ENCODE measurements around the gene PRODH2. TPM values are rescaled to one million over a fixed set of nuclear protein-coding genes. Genes with fewer than 3 reads are reported as not detected.
"Not testable (repeated sequence)": the region's sequence is repeated elsewhere in the genome, so short reads cannot be mapped to it uniquely, and the experiment has no call there.

Gene PRODH2
- total and polyA plus RNA-seq, 3 donors from 2014 or later = 0.99 to 2.7 (median 1.3) TPM

DNA sequence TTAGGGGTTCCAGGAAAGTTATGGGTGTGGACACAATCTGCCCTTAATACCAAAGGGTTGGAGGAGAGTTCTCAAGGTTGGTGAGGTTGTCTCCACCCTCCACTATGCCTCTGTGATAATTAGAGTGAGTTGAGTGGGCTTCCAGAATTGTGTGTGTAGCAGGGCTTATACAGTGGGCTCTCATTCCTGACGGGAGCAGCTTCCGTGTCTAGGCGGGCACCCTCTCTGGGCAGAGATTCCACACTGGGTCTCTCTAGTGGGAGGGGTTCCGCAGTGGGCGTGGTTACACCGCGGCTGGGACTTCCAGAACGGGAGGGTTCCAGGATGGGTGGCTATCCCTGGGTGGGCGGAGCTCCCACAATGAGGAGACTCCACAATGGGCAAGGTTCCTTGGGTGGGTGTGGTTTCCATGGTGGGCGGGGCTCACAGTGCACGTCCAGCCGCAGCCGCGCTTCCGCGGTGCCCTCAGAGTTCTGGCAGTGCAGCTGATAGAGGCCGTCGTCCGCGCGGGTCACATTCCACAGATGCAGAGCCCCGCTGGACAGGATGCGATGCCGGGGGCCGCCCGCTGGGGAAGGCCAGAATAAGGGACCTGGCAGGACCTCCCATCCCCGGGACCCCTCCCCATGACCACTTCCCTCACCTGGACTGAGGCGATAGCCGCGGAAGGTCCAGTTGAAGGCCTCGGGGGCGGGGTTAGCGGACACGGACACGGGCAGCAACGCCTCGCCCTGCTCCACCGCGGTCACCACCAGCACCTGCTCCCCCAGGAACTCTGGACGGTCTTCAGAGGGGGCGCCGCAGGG is 31.2 kb upstream of the PRODH2 start:
- WGBS, 2 donors = 5 to 9% methylated on average over 19 to 41 of the region's 42 CpGs
- TF ChIP-seq, protein P1, sequence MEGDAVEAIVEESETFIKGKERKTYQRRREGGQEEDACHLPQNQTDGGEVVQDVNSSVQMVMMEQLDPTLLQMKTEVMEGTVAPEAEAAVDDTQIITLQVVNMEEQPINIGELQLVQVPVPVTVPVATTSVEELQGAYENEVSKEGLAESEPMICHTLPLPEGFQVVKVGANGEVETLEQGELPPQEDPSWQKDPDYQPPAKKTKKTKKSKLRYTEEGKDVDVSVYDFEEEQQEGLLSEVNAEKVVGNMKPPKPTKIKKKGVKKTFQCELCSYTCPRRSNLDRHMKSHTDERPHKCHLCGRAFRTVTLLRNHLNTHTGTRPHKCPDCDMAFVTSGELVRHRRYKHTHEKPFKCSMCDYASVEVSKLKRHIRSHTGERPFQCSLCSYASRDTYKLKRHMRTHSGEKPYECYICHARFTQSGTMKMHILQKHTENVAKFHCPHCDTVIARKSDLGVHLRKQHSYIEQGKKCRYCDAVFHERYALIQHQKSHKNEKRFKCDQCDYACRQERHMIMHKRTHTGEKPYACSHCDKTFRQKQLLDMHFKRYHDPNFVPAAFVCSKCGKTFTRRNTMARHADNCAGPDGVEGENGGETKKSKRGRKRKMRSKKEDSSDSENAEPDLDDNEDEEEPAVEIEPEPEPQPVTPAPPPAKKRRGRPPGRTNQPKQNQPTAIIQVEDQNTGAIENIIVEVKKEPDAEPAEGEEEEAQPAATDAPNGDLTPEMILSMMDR (IDR thresholded peaks at IDR 0.05) = no peak
- TF ChIP-seq POLR2A (IDR thresholded peaks at IDR 0.05) = no peak
- no peaks in the 10 kb centered on the region for H3K27me3 ChIP-seq
- no peak overlapping the region for H3K4me3 ChIP-seq
- no peaks in the 10 kb centered on the region for H3K36me3 ChIP-seq (ENCODE audit: low read depth, missing control alignments)
- DNase-seq = peak; percentile 63
- no peaks in the 10 kb centered on the region for H3K4me1 ChIP-seq
- intact Hi-C loops (cut with DNase I; ENCODE audit: low total_unique reads) = no loop called here
- H3K9me3 ChIP-seq = no peaks in the 10 kb centered on the region
- H3K27ac ChIP-seq = no peak overlapping the region

GRCh38 chr19:35842666-35843272 is 30.1 kb upstream of the PRODH2 start:
- DNase-seq = no peak
- H3K27ac ChIP-seq = no peak overlapping the region
- TF ChIP-seq POLR2A (IDR thresholded peaks at IDR 0.05) = no peak
- TF ChIP-seq, protein P1 (IDR thresholded peaks at IDR 0.05) = no peak
- H3K27me3 ChIP-seq = no peaks in the 10 kb centered on the region
- H3K36me3 ChIP-seq (ENCODE audit: low read depth, missing control alignments) = no peaks in the 10 kb centered on the region
- no peak overlapping the region for H3K4me3 ChIP-seq
- H3K9me3 ChIP-seq = no peaks in the 10 kb centered on the region
- intact Hi-C loops (cut with DNase I; ENCODE audit: low total_unique reads) = no loop called here
- 83 to 86% methylated on average over 4 of the region's 4 CpGs for WGBS, 2 donors
- H3K4me1 ChIP-seq = no peaks in the 10 kb centered on the region

GRCh38 chr19:35841961-35842595 is 29.4 kb upstream of the PRODH2 start:
- intact Hi-C loops (cut with DNase I; ENCODE audit: low total_unique reads) = no loop called here
- no peak for DNase-seq
- 81 to 89% methylated on average over 10 to 13 of the region's 13 CpGs for WGBS, 2 donors
- TF ChIP-seq, protein P1 (IDR thresholded peaks at IDR 0.05) = no peak
- no peak for TF ChIP-seq POLR2A (IDR thresholded peaks at IDR 0.05)
- H3K36me3 ChIP-seq (ENCODE audit: low read depth, missing control alignments) = no peaks in the 10 kb centered on the region
- H3K9me3 ChIP-seq = no peaks in the 10 kb centered on the region
- H3K27me3 ChIP-seq = no peaks in the 10 kb centered on the region
- no peaks in the 10 kb centered on the region for H3K4me1 ChIP-seq
- H3K4me3 ChIP-seq = no peak overlapping the region
- no peak overlapping the region for H3K27ac ChIP-seq

- H3K9me3 ChIP-seq; H3K4me1 ChIP-seq; H3K27me3 ChIP-seq; DNase-seq; intact Hi-C loops (cut with DNase I; ENCODE audit: low total_unique reads); H3K4me3 ChIP-seq; H3K36me3 ChIP-seq (ENCODE audit: low read depth, missing control alignments); H3K27ac ChIP-seq: not testable (repeated sequence)
- 64 to 66% methylated on average over 11 of the region's 11 CpGs for WGBS, 2 donors
These were observed 23.5 kb upstream of the PRODH2 start for GRCh38 chr19:35836096-35836495.

DNA sequence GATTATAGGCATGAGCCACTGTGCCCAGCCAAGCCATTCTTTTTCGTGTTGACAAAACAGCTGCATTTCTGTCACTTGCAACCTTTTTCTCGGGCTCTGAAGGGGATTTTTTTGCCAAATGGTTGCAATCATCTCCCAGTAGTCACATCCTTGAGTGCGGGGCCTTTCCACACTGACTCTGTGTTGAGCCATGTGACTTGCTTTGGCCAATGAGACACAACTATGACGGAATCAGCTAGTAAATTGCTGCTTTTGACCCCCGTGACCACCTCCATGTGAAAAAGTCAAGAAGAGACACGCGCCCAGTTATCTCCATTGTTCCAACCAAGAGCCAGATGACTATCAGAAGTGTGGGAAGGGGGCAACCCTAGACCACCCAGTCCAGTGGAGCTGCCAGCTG is 21.3 kb upstream of the PRODH2 start:
- no peak overlapping the region for H3K4me3 ChIP-seq
- H3K9me3 ChIP-seq = no peaks in the 10 kb centered on the region
- TF ChIP-seq, protein P1 (IDR thresholded peaks at IDR 0.05) = no peak
- no peak for TF ChIP-seq POLR2A (IDR thresholded peaks at IDR 0.05)
- intact Hi-C loops (cut with DNase I; ENCODE audit: low total_unique reads) = no loop called here
- no peaks in the 10 kb centered on the region for H3K36me3 ChIP-seq (ENCODE audit: low read depth, missing control alignments)
- H3K4me1 ChIP-seq = no peaks in the 10 kb centered on the region
- DNase-seq = no peak
- H3K27ac ChIP-seq = no peak overlapping the region
- no peaks in the 10 kb centered on the region for H3K27me3 ChIP-seq
- WGBS, 2 donors = 64% methylated on average over 7 of the region's 7 CpGs

Data from testis (tissue), 3 donors.